Ovary (tissue), 3 donors: Measurements from ENCODE around the gene FCHSD1.

Experiments used
- CTCF ChIP-seq, 3 donors: fragments of 450-650 bp in 2 of 3; fragments of 200-600 bp in 1 of 3; IDR thresholded peaks; one replicate each; pipeline versions ENCODE4 v1.5.1 to v1.8.0; 2016 to 2022; ENCODE audit warnings: antibody characterized with exemption in 3 of 3, mild to moderate bottlenecking in 1 of 3
- EP300 ChIP-seq: sonication (generic); formaldehyde crosslinking; IDR thresholded peaks from one replicate; pipeline ENCODE4 v1.6.1; 2017; ENCODE audit warnings: antibody characterized with exemption
- POLR2A ChIP-seq: fragments of 450-650 bp; IDR thresholded peaks from one replicate; pipeline ENCODE4 v1.6.1; 2017; ENCODE audit warnings: antibody characterized with exemption, mild to moderate bottlenecking, moderate library complexity
- donor health status: DM: no; HTN: no; CAD: no.

- TF ChIP-seq POLR2A (no peak), CTCF (IDR thresholded peaks at IDR 0.05) (no peak), EP300 (no peak)
Measured at GRCh38 chr5:141691286-141691866, 40.2 kb upstream of the FCHSD1 start.
